Activated CD4-positive, alpha-beta T cell treated with anti-CD3 and anti-CD28 coated beads, Interleukin-2, Interleukin-4, amounts not matched to agents 100 ng/mL and 50 ng/mL, durations not matched to agents 16 hours and 8 hours (primary cell): ENCODE measurements around the gene TRAPPC5.

Source experiments
- DNase-seq: peaks from one replicate; pipeline ENCODE4 v3.0.0-alpha.2; 2020; ENCODE audit warnings: low spot score

TRAPPC5 gene

DNA sequence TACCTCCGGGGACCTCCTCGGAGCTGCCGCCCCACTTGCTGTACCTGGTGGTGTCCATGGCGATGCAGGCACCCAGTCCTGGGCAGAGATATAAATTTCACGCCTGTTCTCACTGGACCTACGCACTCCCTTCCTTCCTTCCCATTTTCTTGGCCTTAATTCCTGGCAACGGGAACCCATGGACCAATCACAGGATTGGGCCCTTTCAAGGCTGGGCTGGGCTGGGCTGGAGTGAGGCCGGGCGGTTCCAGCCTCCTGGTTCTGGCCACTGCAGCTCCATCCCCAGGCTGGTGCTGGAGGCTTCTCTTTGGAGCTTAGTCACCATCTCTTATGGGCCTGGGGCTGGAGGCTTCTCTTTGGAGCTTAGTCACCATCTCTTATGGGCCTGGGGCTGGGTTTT lies 51.4 kb downstream of the TRAPPC5 start, which contains the start of gene CLEC4G:
Gene CLEC4G (minus strand): TSS at position 66 of the 400 bp plus-strand sequence. CDS start 8 bp downstream, at position 58.
- no peak for DNase-seq

GRCh38 chr19:7733376-7733775 lies 52.7 kb downstream of the TRAPPC5 start:
- no peak for DNase-seq

DNA sequence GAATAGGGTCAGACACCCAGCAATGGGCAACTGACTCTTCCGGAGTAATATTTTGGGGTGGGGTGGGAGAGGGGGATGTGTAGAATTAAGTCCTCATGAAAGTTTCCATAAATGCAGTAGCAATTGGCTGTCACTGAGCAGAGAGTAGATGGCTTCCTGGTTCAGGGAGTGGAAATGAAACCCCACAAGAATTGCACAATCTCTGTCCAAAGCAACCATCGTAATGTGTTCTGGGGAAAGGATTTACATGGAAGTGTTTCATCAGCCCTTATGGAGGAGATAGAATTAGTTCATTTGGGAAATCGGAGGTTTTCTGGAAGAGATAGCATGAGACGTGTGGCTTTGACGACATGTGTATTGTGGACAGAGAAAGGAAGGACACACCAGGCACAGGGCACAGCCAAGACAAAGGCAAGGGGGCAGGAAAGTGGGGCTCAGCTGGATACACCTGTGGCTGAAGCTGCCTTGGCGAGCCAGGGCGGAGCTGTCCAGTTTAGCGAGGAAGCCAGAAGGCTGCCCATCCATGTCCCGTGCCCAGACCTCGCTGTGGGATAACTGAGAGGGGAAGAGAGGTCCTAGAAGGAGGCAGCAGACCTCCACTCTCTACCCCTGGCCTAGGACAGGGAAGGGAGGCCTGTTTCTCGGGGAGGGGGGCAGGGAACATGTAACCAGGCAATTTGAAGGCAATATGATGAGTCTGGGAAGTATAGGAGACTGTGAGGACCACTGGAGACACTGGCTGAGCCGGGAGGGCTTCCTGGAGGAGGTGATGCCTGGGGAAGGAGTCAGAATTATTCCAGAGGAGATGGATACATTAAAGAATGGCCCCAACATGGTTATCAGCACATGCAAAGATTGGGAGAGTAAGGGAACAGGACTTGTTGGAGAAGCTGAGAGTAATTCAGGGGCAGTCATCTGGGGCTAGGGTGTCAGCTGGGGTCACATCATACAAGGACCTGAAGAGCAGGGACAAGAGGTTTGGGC lies 53.9 kb downstream of the TRAPPC5 start:
- no peak for DNase-seq

DNA sequence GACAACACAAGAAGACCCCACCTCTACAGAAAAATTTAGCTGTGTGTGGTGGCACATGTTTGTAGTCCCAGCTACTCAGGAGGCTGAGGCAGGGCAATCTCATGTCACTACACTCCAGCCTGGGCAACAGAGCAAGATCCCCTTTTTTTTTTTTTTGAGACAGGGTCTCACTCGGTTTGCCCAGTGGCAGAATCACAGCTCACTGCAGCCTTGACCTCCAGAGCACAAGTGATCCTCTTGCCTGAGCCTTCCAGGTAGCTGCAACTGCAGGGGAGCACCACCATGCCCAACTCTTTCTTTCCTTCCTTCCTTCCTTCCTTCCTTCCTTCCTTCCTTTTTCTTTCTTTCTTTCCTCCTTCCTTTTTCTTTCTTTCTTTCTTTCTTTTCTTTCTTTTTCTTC lies 55.5 kb downstream of the TRAPPC5 start:
- no peak for DNase-seq

DNA sequence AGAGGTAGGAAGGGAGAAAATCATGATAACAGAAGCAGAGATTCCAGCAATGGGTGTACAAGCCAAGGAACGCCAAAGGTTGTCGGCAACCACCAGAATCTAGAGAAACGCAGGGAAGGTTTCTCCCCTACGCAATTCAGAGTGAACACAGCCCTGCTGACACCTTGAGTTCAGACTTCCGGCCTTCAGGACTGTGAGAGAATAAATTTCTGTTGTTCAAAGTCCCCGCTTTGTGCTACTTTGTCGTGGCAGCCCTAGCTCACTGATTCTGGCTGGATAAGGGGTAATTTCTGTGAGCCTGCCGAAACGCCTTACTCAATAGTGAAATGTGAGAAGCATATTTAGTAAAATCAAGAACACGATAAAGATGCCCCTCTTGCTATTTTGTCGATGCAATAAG lies 56.6 kb downstream of the TRAPPC5 start:
- no peak for DNase-seq
